WTC11 (cell line): ENCODE data around the gene SULT1C2. TPM values are rescaled to one million over a fixed set of nuclear protein-coding genes. Genes with fewer than 3 reads are reported as not detected.

Source experiments
- ATAC-seq: fragments of 200-7000 bp; cut with Tn5 transposase; 2 replicates; pipeline ENCODE4 v1.10.0; 2021; ENCODE audit warnings: mild to moderate bottlenecking, moderate library complexity
- CTCF ChIA-PET: fragments of 300-600 bp; sonication (Branson Sonifier 250); formaldehyde crosslinking; loops from one replicate; lab custom pipeline; 2021; ENCODE audit warnings: antibody characterized with exemption; lab: Charles Lee
- POLR2A ChIA-PET: fragments of 350-600 bp; sonication (Branson Sonifier 250); formaldehyde crosslinking; loops from one replicate; lab custom pipeline; 2021; ENCODE audit warnings: antibody characterized with exemption; lab: Charles Lee
- DNase-seq: peaks from one replicate; pipeline ENCODE4 v3.0.0; 2021; ENCODE audit warnings: low spot score
- H3K27ac Mint-ChIP-seq: 2 replicates; pipeline ENCODE4 v1.8.0; 2021; ENCODE audit warnings: mixed read lengths
- H3K27me3 Mint-ChIP-seq: 2 replicates; pipeline ENCODE4 v1.8.0; 2021; ENCODE audit warnings: low read depth, mild to moderate bottlenecking, moderate library complexity, mixed read lengths
- H3K36me3 Mint-ChIP-seq: 2 replicates; pipeline ENCODE4 v1.8.0; 2021; ENCODE audit warnings: mixed read lengths
- H3K4me1 Mint-ChIP-seq: 2 replicates; pipeline ENCODE4 v1.8.0; 2022; ENCODE audit warnings: mixed read lengths
- H3K4me3 Mint-ChIP-seq: 2 replicates; pipeline ENCODE4 v1.8.0; 2021; ENCODE audit warnings: mild to moderate bottlenecking, moderate library complexity, mixed read lengths
- H3K9me3 Mint-ChIP-seq: 2 replicates; pipeline ENCODE4 v1.8.0; 2021; ENCODE audit warnings: mixed read lengths
- AR ChIP-seq: fragments of 250-450 bp; sonication (Bioruptor Pico); IDR thresholded peaks from 2 replicates; pipeline ENCODE4 v1.9.0; 2021; ENCODE audit warnings: mild to moderate bottlenecking
- CDX4 ChIP-seq: fragments of 250-450 bp; sonication (Bioruptor Pico); IDR thresholded peaks from 2 replicates; pipeline ENCODE4 v1.9.0; 2021; ENCODE audit warnings: moderate library complexity, mild to moderate bottlenecking, inconsistent platforms, borderline replicate concordance
- CREB1 ChIP-seq: sonication (generic); formaldehyde crosslinking; IDR thresholded peaks from 2 replicates; pipeline ENCODE4 v1.8.0; 2023; ENCODE audit warnings: mild to moderate bottlenecking, missing genetic modification reagents
- E2F4 ChIP-seq: sonication (generic); formaldehyde crosslinking; IDR thresholded peaks from 2 replicates; pipeline ENCODE4 v1.8.1; 2022; ENCODE audit warnings: low read depth, mild to moderate bottlenecking, moderate library complexity, missing genetic modification reagents, borderline replicate concordance
- FOXJ3 ChIP-seq: sonication (generic); formaldehyde crosslinking; IDR thresholded peaks from 2 replicates; pipeline ENCODE4 v1.9.0; 2021; ENCODE audit warnings: missing genetic modification reagents, mild to moderate bottlenecking, borderline replicate concordance
- MLX ChIP-seq: sonication (generic); formaldehyde crosslinking; IDR thresholded peaks from 2 replicates; pipeline ENCODE4 v1.8.1; 2023; ENCODE audit warnings: mild to moderate bottlenecking, missing genetic modification reagents, moderate library complexity
- NR1H2 ChIP-seq: sonication (generic); formaldehyde crosslinking; IDR thresholded peaks from 2 replicates; pipeline ENCODE4 v1.9.0; 2021; ENCODE audit warnings: mild to moderate bottlenecking, moderate library complexity, missing genetic modification reagents
- SOX15 ChIP-seq: fragments of 250-450 bp; sonication (Bioruptor Pico); IDR thresholded peaks from 2 replicates; pipeline ENCODE4 v1.9.0; 2021; ENCODE audit warnings: mild to moderate bottlenecking
- TEAD1 ChIP-seq: sonication (generic); formaldehyde crosslinking; IDR thresholded peaks from 2 replicates; pipeline ENCODE4 v1.8.0; 2022; ENCODE audit warnings: mild to moderate bottlenecking, missing genetic modification reagents
- ZNF263 ChIP-seq: sonication (generic); formaldehyde crosslinking; IDR thresholded peaks from 2 replicates; pipeline ENCODE4 v1.8.1; 2022; ENCODE audit warnings: low read depth, mild to moderate bottlenecking, moderate library complexity, missing genetic modification reagents
- ZNF281 ChIP-seq: sonication (generic); formaldehyde crosslinking; IDR thresholded peaks from 2 replicates; pipeline ENCODE4 v1.8.0; 2023; ENCODE audit warnings: mild to moderate bottlenecking, missing genetic modification reagents
- ZNF396 ChIP-seq: fragments of 250-450 bp; sonication (Bioruptor Pico); IDR thresholded peaks from 2 replicates; pipeline ENCODE4 v1.8.0; 2021; ENCODE audit warnings: mild to moderate bottlenecking, moderate library complexity, borderline replicate concordance
- ZNF532 ChIP-seq: fragments of 250-450 bp; sonication (Bioruptor Pico); IDR thresholded peaks from 2 replicates; pipeline ENCODE4 v1.9.0; 2021; ENCODE audit warnings: mild to moderate bottlenecking, borderline replicate concordance
- total RNA-seq: library from RNA; stranded (reverse); gene quantifications from 3 replicates; pipeline ENCODE4 v1.2.3, GENCODE V29; 2021

SULT1C2 gene
- total RNA-seq, 1 experiment from 2014 or later = 2.2 TPM

GRCh38 chr2:108268001-108268400 is 20.7 kb upstream of the SULT1C2 start:
- Mint-ChIP-seq H3K27ac (no peak overlapping the region), H3K4me1 (peaks cover 9% of the 10 kb centered on the region), H3K9me3 (peaks cover 11% of the 10 kb centered on the region), H3K36me3 (no peaks in the 10 kb centered on the region), H3K4me3 (no peak overlapping the region)
- ChIA-PET POLR2A (no interaction called here), CTCF (no interaction called here)
- ATAC-seq = no peak
- no peak for DNase-seq
- TF ChIP-seq ZNF281 (CRISPR knock-in tag) = no peak
- no peak for TF ChIP-seq CREB1 (CRISPR knock-in tag)
- TF ChIP-seq TEAD1 (CRISPR knock-in tag) = no peak
- no peak for TF ChIP-seq AR
- TF ChIP-seq FOXJ3 (CRISPR knock-in tag) = no peak
- no peak for TF ChIP-seq MLX
- no peak for TF ChIP-seq NR1H2 (CRISPR knock-in tag)
- TF ChIP-seq SOX15 (CRISPR knock-in tag) = no peak
- TF ChIP-seq ZNF263 (CRISPR knock-in tag) = no peak
- no peak for TF ChIP-seq CDX4
- no peak for TF ChIP-seq ZNF396 (CRISPR knock-in tag)
- no peak for TF ChIP-seq ZNF532 (CRISPR knock-in tag)
- TF ChIP-seq E2F4 (CRISPR knock-in tag) = no peak
- TF ChIP-seq, all 79 proteins: peak for 0
- no peaks in the 10 kb centered on the region; the same call in 1 of the 2 replicates for H3K27me3 Mint-ChIP-seq
